Stimulated activated CD8-positive, alpha-beta memory T cell treated with anti-CD3 and anti-CD28 coated beads, Interleukin-12 subunit alpha, Interleukin-12 subunit beta, amount 100 ng/mL, for 4 hours (primary cell): ENCODE data around the gene ZNF462.

Experiments
- DNase-seq: peaks from one replicate; pipeline ENCODE4 v3.0.0-alpha.2; 2020; ENCODE audit warnings: low read depth

Gene ZNF462

GRCh38 chr9:107008011-107008410 lies 145.0 kb downstream of the ZNF462 start:
- DNase-seq, result no peak

DNA sequence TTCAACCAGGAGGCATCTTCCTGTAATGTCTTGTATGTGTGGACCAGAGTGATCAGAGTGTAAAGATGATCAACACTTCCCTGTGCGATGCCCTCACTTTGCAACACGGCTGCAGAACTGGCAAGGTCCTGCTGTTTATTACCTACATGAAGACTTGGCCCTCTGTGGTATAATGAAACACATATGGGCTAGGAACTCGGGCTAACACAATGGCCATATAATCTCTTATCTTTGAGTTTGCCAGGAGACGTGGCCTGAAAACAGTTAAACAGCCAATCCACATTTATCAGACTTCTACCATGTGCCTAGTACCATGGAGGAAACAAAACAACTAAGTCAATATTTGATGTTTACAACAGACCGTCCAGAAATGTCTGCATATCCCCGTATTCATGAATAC lies 145.5 kb downstream of the ZNF462 start:
- DNase-seq, result no peak

DNA sequence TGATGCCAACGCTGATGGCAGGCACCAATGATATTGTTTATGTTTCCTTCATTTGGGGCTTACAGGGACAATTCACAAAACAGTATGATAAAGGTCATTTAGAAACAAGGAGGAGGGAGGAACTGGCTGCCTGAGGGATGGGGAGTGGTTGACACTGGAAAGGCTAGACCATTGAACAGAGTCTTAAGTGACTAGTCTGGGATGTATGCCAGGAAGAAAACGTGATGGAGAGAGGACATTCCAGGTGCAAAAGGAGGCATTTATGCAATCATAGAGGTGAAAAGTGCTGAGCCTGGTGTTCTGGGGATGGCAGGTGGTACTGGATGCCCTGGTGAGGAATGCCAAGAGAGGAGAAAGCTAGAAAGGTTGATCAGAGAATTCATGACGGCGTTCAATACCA lies 153.4 kb downstream of the ZNF462 start:
- DNase-seq, result no peak

GRCh38 chr9:107018861-107019545 lies 156.0 kb downstream of the ZNF462 start:
- DNase-seq, result no peak

DNA sequence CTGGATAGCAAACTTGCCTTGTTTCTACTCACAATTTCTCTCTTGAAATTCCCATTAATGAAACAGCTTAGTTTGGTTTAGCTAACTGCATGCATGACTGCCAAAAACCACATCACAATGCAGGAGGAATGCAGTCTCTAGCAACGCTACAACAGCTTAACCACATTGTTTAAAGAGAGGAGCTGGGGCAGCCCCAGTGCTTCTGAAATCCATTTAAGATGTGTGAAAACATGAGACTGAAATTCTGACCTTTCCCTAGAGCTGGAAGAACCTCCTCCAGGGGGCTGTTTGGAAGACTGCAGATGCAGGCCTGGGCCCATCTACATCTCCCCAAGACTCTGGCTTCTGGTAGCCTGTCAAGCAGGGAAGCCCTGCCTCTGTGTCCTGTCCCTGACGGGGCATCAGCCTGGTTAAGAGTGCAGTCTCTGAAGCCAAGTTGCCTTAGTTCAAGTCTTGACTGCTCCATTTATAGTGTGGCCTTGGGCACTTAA lies 157.1 kb downstream of the ZNF462 start:
- no peak for DNase-seq

- no peak for DNase-seq
These were observed 161.2 kb downstream of the ZNF462 start for GRCh38 chr9:107024193-107024592.

- no peak for DNase-seq
These were observed 162.5 kb downstream of the ZNF462 start for GRCh38 chr9:107025260-107026035.

GRCh38 chr9:107029146-107029545 lies 166.2 kb downstream of the ZNF462 start:
- DNase-seq, result no peak

DNA sequence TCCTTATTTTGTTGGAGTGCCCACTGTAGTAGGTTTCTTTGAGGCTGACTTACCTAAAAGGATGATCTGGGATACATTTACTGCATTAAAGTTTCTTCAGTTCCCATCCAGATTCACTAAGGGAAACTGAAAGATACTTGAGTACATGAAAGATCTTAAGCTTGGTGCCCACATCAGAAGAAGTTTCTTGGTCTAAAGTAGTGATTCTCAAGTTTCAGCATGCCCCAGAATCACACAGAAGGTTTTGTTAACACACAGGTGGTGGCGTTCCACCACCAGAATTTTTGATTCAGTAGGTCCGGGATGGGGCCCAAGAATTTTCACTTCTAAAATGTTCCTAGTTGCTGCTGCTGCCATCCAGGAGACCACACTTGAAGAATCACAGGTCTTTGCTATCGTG lies 171.0 kb downstream of the ZNF462 start:
- no peak for DNase-seq

DNA sequence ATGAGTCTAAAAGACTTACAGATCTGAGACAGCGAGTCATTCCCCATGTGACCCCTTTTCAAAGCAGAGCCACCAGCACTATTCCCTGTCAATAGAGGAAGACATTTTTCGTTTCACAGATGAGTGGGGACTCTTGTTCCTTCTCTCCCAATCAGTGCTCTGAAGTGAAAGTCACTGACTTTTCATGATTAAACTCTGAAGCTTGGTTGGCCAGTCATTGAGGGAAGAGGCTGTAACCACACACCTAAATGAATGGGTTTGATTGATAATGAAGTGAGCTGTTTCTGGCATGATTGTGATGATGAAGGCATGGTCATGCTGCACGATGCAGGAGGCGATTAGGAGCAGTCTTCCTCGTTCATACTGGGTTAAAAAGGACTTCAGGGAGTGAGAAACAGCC lies 171.9 kb downstream of the ZNF462 start:
- DNase-seq, result no peak

- no peak for DNase-seq
These were observed 173.4 kb downstream of the ZNF462 start for GRCh38 chr9:107036367-107036766.

- no peak for DNase-seq
These were observed 176.6 kb downstream of the ZNF462 start for GRCh38 chr9:107039542-107039941.

GRCh38 chr9:107042606-107043005 lies 179.6 kb downstream of the ZNF462 start:
- DNase-seq, result no peak

- DNase-seq, result no peak
These were observed 180.9 kb downstream of the ZNF462 start for GRCh38 chr9:107043886-107044285.

GRCh38 chr9:107044872-107045271 lies 181.9 kb downstream of the ZNF462 start:
- no peak for DNase-seq

GRCh38 chr9:107046692-107047091 lies 183.7 kb downstream of the ZNF462 start:
- DNase-seq, result no peak

DNA sequence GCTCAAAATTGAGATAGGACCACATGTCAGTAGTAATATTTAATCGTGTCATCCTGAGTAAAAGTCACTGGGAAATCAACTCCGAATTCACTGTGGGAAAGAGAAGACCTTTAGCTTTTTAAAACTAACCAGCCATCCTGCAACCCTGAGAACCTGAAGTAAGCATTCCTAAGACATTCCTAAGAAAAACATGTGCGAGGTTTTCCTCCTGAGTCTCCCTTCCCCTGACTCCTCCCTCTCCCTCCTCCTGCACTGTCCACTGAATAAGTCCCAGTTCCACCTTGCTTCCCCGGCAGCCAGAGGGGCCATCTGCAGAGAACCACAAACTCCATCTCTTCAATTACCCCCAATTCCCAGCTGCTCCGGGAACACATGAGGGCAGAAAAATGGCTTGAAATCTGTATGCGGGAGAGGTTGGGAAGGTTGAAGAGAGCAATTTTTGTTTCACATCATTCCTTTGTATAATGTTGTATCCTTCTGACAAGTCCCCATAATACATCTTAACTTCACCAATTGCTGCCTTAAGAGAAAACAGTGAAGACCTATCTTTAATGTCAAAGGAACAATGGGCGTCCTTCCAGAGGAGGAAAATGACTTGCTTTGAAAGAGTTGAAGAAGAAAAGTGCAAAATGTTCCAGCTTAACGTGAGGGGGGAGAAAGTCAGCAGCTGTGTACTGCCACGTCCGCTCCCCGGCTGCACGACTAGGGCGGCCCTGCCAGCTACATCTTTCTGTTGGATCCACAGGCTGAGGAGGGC lies 186.3 kb downstream of the ZNF462 start:
- DNase-seq, result no peak

- no peak for DNase-seq
These were observed 186.8 kb downstream of the ZNF462 start for GRCh38 chr9:107049803-107050184.

GRCh38 chr9:107051392-107051791 lies 188.4 kb downstream of the ZNF462 start:
- DNase-seq, result no peak

DNA sequence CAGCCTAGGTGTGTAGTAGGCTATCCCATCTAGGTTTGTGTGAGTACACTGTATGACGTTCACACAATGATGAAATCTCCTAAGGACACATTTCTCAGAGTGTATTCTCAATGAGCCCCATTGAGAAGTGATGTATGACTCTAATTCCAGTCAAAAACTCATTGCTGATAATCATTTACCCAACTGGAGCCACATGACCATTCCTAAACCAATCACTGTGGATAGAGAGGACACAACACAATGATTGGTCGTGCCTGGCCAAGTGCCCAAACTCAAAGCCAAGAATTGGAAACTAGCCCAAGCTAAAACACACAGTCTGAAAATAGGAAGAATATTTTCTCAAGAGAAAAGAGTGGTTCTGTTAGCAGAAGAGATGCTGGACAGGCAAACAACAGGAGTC lies 191.2 kb downstream of the ZNF462 start:
- no peak for DNase-seq

- no peak for DNase-seq
These were observed 196.3 kb downstream of the ZNF462 start for GRCh38 chr9:107059220-107059619.

DNA sequence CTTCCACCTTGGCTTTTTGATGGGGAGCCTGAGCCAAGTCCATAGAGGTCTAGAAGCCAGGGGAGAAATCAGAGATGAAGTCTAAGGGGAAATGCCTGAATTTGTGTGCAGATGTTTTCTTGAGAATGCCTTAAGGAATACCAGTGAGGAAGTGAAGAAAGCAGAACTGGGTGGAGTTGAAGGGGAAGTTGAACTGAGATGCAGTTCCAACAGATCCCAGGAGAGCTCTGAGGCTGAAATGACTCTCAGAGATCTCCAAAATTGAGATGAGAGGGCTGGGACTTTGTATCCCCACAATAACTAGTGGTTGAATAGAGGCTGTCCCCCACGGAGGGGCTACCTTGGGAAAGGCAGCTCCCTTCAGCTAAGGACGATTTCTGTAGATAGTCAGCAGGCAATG lies 197.1 kb downstream of the ZNF462 start:
- no peak for DNase-seq
